ENCODE results near the gene CCDC69. TPM values are rescaled to one million over a fixed set of nuclear protein-coding genes. Genes with fewer than 3 reads are reported as not detected.

Gene CCDC69
- total RNA-seq, 6 experiments from 2014 or later, result 11.8 to 30.9 (median 22.9) TPM

- H3K36me3 ChIP-seq, result no peaks in the 10 kb centered on the region
- DNase-seq, result no peak
- no peak overlapping the region for H3K4me3 ChIP-seq
- TF ChIP-seq CTCF (IDR thresholded peaks at IDR 0.05), result no peak
- TF ChIP-seq POLR2A (IDR thresholded peaks at IDR 0.05), result no peak
- no peak for ATAC-seq
- peaks cover 0 to 5% (median under 1%) of the 10 kb centered on the region in 4 donors for H3K4me1 ChIP-seq
- H3K27ac ChIP-seq, result no peak overlapping the region
- intact Hi-C loops (cut with DNase I), result no loop called here
- H3K9me3 ChIP-seq, result no peaks in the 10 kb centered on the region
- no peaks in the 10 kb centered on the region for H3K27me3 ChIP-seq
- 82% methylated on average over 2 of the region's 2 CpGs for WGBS (ENCODE audit: insufficient coverage, low coverage, low lambda C conversion rate, missing lambda C conversion rate)
These were observed 5.1 kb upstream of the CCDC69 start for GRCh38 chr5:151228986-151229385.

DNA sequence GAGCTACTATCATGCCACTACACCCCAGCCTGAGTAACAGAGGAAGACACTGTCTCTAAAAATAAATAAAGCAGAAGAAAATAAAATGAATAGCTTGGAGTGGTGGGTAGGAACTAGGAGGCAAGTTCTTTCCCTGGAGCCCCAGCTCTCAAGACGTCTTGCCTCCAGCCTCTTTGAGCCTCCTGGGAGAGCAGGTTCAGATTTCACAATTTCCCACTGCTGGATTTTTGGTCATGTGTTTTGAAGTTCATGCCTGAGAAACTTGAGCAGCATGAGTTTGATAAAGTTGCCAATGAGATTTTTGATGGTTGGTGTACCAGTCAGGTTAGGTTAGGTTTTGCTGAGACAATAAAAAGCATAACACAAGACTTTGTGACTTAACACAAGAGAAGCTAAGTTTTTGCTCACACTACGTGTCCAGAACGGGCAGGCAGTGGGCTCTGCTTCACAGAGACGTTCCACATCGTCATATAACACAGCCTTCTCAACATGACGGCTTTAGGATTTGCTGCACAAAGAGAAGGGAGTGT, 4.1 kb upstream of the CCDC69 start:
- Histone ChIP-seq H3K4me1 (peaks cover 0 to 7% (median under 1%) of the 10 kb centered on the region in 4 donors), H3K27me3 (no peaks in the 10 kb centered on the region), H3K9me3 (no peaks in the 10 kb centered on the region), H3K36me3 (no peaks in the 10 kb centered on the region), H3K4me3 (no peak overlapping the region), H3K27ac (no peak overlapping the region)
- 66% methylated on average over 3 of the region's 6 CpGs for WGBS (ENCODE audit: insufficient coverage, low coverage, low lambda C conversion rate, missing lambda C conversion rate)
- DNase-seq, result no peak
- TF ChIP-seq CTCF (IDR thresholded peaks at IDR 0.05) (no peak), POLR2A (IDR thresholded peaks at IDR 0.05) (no peak)
- intact Hi-C loops (cut with DNase I), result no loop called here
- no peak for ATAC-seq

DNA sequence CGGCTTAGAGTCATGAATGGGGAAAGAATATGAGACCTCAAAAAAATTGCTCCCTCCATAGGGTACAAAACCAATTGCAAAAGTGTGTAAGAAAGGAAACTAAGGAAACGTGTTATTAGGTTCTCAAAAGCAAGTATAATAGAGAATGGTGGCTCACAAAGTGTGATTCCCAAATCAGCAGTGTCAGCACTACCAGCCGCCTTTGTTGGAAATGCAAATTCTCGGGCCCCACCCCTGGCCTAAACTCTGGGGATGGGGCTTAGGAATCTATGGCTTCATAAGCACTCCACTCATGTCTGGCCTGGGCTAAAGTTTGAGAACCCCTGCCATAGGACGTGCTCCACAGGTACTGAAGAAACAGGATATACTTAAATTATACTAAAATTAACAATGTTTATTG, 1.6 kb upstream of the CCDC69 start:
- Histone ChIP-seq H3K4me3 (no peak overlapping the region), H3K36me3 (no peaks in the 10 kb centered on the region), H3K27me3 (no peaks in the 10 kb centered on the region), H3K9me3 (no peaks in the 10 kb centered on the region), H3K27ac (no peak overlapping the region), H3K4me1 (peaks cover 0 to 20% (median 3%) of the 10 kb centered on the region in 4 donors)
- DNase-seq (no peak), ATAC-seq (no peak)
- intact Hi-C loops (cut with DNase I), result no loop called here
- TF ChIP-seq CTCF (IDR thresholded peaks at IDR 0.05), result no peak
- TF ChIP-seq POLR2A (IDR thresholded peaks at IDR 0.05), result no peak
- WGBS (ENCODE audit: insufficient coverage, low coverage, low lambda C conversion rate, missing lambda C conversion rate), result 80% methylated on average over 5 of the region's 5 CpGs

DNA sequence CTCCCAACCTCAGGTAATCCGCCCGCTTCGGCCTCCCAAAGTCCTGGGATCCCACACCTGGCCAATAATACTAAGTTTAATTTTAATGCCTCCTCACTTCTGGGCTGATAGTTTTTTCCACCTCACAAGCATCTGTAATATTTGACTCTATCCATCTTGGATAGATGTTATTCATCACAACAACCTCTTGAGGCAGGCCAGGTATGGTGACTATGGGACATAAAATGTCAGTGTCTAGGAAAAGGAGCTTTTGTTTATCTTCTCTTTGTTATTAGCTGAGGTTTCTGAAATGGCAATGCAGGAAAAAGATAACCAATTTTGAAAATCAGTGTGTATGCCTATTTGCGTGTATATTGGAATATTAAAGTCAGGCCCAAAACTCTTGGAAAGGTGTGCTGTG, 1.2 kb upstream of the CCDC69 start:
- Histone ChIP-seq H3K4me3 (no peak overlapping the region), H3K36me3 (no peaks in the 10 kb centered on the region), H3K4me1 (peaks cover 0 to 20% (median 3%) of the 10 kb centered on the region in 4 donors), H3K27me3 (no peaks in the 10 kb centered on the region), H3K27ac (no peak overlapping the region), H3K9me3 (no peaks in the 10 kb centered on the region)
- intact Hi-C loops (cut with DNase I), result no loop called here
- ATAC-seq (no peak), DNase-seq (no peak)
- 100% methylated on average over 4 of the region's 4 CpGs for WGBS (ENCODE audit: insufficient coverage, low coverage, low lambda C conversion rate, missing lambda C conversion rate)
- TF ChIP-seq CTCF (IDR thresholded peaks at IDR 0.05), result no peak
- no peak for TF ChIP-seq POLR2A (IDR thresholded peaks at IDR 0.05)

GRCh38 chr5:151224372-151224771, 480 bp upstream of the CCDC69 start:
- no peaks in the 10 kb centered on the region for H3K27me3 ChIP-seq
- TF ChIP-seq POLR2A (IDR thresholded peaks at IDR 0.05) (no peak), CTCF (IDR thresholded peaks at IDR 0.05) (no peak)
- no peaks in the 10 kb centered on the region for H3K36me3 ChIP-seq
- no peaks in the 10 kb centered on the region for H3K9me3 ChIP-seq
- 79% methylated on average over 6 of the region's 6 CpGs for WGBS (ENCODE audit: insufficient coverage, low coverage, low lambda C conversion rate, missing lambda C conversion rate)
- DNase-seq (no peak), ATAC-seq (no peak)
- intact Hi-C loops (cut with DNase I), result no loop called here
- H3K27ac ChIP-seq, result peak overlapping the region in 1 of 3 donors; percentile 83
- H3K4me3 ChIP-seq, result peak overlapping the region in 1 of 3 donors; percentile 77
- peaks cover 0 to 20% (median 3%) of the 10 kb centered on the region in 4 donors for H3K4me1 ChIP-seq
